K562 (cell line): ENCODE data around the gene CSNK1D. TPM values are rescaled to one million over a fixed set of nuclear protein-coding genes. Genes with fewer than 3 reads are reported as not detected.

Experiments used
- ATAC-seq: fragments of 200-7000 bp; cut with Tn5 transposase; 3 replicates; pipeline ENCODE4 v1.9.1; 2020; ENCODE audit warnings: moderate library complexity
- BruUV-seq: library from RNA; stranded (reverse); fragments of 400-500 nt; replicated peaks from 2 replicates; lab custom pipeline; 2021; lab: Mats Ljungman, UMichigan
- CTCF ChIA-PET: fragments of 300-600 bp; formaldehyde crosslinking; extraction: SDS; loops from one replicate; lab custom pipeline; 2021; ENCODE audit warnings: low intra/inter-chr PET ratio; lab: Yijun Ruan, JAX
- POLR2A ChIA-PET: fragments of 300-600, 350-650 bp; sonication (Branson Sonifier 250); formaldehyde crosslinking; extraction: SDS; loops from one replicate; lab custom pipeline; 2021; ENCODE audit warnings: antibody characterized with exemption, inconsistent platforms; lab: Yijun Ruan, JAX
- DNase-seq, 4 experiments: peaks; one replicate each; pipeline versions ENCODE4 v3.0.0 to v3.0.0-alpha.2; 2011 to 2018; ENCODE audit warnings: low spot score in 3 of 4, mixed read lengths in 3 of 4; ENCODE audit errors: extremely low read depth in 1 of 4
- FAIRE-seq: peaks from 2 replicates; lab custom pipeline; 2011; peaks lifted over from hg19 to GRCh38; lab: Jason Lieb, UNC
- H2AFZ ChIP-seq: 2 replicates; pipeline ENCODE4 v1.6.0; 2011; ENCODE audit warnings: low read depth, low read length, control low read depth, inconsistent platforms
- H3K27ac ChIP-seq: fragments of 200-600 bp; 3 replicates; pipeline ENCODE4 v1.8.0; 2011; ENCODE audit warnings: low read depth, mild to moderate bottlenecking, control low read depth, inconsistent platforms, low read length, moderate library complexity, mixed read lengths; ENCODE audit errors: extremely low read depth
- H3K27me3 ChIP-seq, 2 experiments: fragments of 300-600 bp in 1 of 2; 2 replicates in 1 of 2; 3 replicates in 1 of 2; pipeline versions ENCODE4 v1.6.0 to v1.8.0; 2011; ENCODE audit warnings: inconsistent platforms in 2 of 2, low read length in 2 of 2, mild to moderate bottlenecking in 1 of 2, mixed read lengths in 1 of 2, moderate library complexity in 1 of 2; ENCODE audit not compliant: control insufficient read depth in 2 of 2, insufficient read depth in 2 of 2
- H3K36me3 ChIP-seq: fragments of 300-600 bp; 3 replicates; pipeline ENCODE4 v1.8.0; 2011; ENCODE audit warnings: mild to moderate bottlenecking, low read length, inconsistent platforms; ENCODE audit not compliant: control insufficient read depth, insufficient read depth
- H3K4me1 ChIP-seq, 2 experiments: fragments of 200-600 bp in 1 of 2; replicated peaks in 1 of 2; 2 replicates in 1 of 2; 3 replicates in 1 of 2; pipeline versions ENCODE4 v1.5.1 to v1.8.0; 2011; ENCODE audit warnings: inconsistent platforms in 2 of 2, low read length in 2 of 2, mild to moderate bottlenecking in 1 of 2, mixed read lengths in 1 of 2, moderate library complexity in 1 of 2; ENCODE audit not compliant: control insufficient read depth in 2 of 2, insufficient read depth in 2 of 2
- H3K4me2 ChIP-seq: 2 replicates; pipeline ENCODE4 v1.6.1; 2011; ENCODE audit warnings: low read length, control low read depth, inconsistent platforms, mixed read lengths; ENCODE audit not compliant: insufficient read depth
- H3K4me3 ChIP-seq: fragments of 200-600 bp; sonication (generic), shearing (Covaris generic); 2 replicates; pipeline ENCODE4 v1.5.1; 2016; ENCODE audit warnings: control low read depth, inconsistent platforms
- H3K79me2 ChIP-seq: fragments of 200-600 bp; 3 replicates; pipeline ENCODE4 v1.8.0; 2011; ENCODE audit warnings: low read length, inconsistent platforms; ENCODE audit not compliant: control insufficient read depth, insufficient read depth
- H3K9ac ChIP-seq, 2 experiments: 2 replicates each; pipeline versions ENCODE4 v1.6.0 to v1.6.1; 2011; ENCODE audit warnings: low read depth in 2 of 2, low read length in 2 of 2, control low read depth in 1 of 2, inconsistent platforms in 1 of 2, mild to moderate bottlenecking in 1 of 2, mixed read lengths in 1 of 2; ENCODE audit not compliant: insufficient read depth in 1 of 2
- H3K9me1 ChIP-seq: one replicate; pipeline ENCODE4 v1.6.0; 2011; ENCODE audit warnings: inconsistent platforms, mild to moderate bottlenecking, low read length, moderate library complexity; ENCODE audit not compliant: control insufficient read depth, insufficient read depth
- H3K9me3 ChIP-seq: replicated peaks from 2 replicates; pipeline ENCODE4 v1.5.1; 2011; ENCODE audit warnings: low read depth, low read length, inconsistent platforms; ENCODE audit not compliant: control insufficient read depth, insufficient read depth
- H4K20me1 ChIP-seq: replicated peaks from 2 replicates; pipeline ENCODE4 v1.6.1; 2011; ENCODE audit warnings: low read length, inconsistent platforms, mixed read lengths; ENCODE audit not compliant: control insufficient read depth, insufficient read depth
- IFI16 ChIP-seq: fragments of 250-450 bp; sonication (Bioruptor Pico); IDR thresholded peaks from 2 replicates; pipeline ENCODE4 v2.1.2; 2022; ENCODE audit warnings: mild to moderate bottlenecking, inconsistent platforms
- PTTG1 ChIP-seq: fragments of 450-650 bp; IDR thresholded peaks from 2 replicates; pipeline ENCODE4 v1.6.1; 2016; ENCODE audit warnings: low read depth, mild to moderate bottlenecking, missing genetic modification characterization, missing compliant biosample characterization
- ZFX ChIP-seq: sonication (generic); formaldehyde crosslinking; IDR thresholded peaks from 2 replicates; pipeline ENCODE4 v1.8.0; 2022; ENCODE audit warnings: mild to moderate bottlenecking, missing genetic modification reagents, moderate library complexity
- ZNF143 ChIP-seq: sonication (generic); formaldehyde crosslinking; IDR thresholded peaks from 2 replicates; pipeline ENCODE4 v1.9.0; 2022; ENCODE audit warnings: mild to moderate bottlenecking, missing genetic modification reagents
- ZNF699 ChIP-seq: fragments of 250-450 bp; sonication (Bioruptor Pico); IDR thresholded peaks from 2 replicates; pipeline ENCODE4 v1.8.0; 2021; ENCODE audit warnings: mild to moderate bottlenecking, moderate library complexity; ENCODE audit not compliant: insufficient replicate concordance
- ZSCAN29 ChIP-seq: fragments of 450-650 bp; IDR thresholded peaks from 2 replicates; pipeline ENCODE4 v1.6.1; 2017
- WGBS: fragments of 100-300 bp; shearing (Covaris generic); methylation state at CpG from one replicate; pipeline ENCODE4 v1.1.6; 2016; ENCODE audit warnings: low coverage, mixed read lengths; ENCODE audit not compliant: insufficient coverage; ENCODE audit errors: missing lambda C conversion rate; 5-methylcytosine and 5-hydroxymethylcytosine counted together
- in situ Hi-C: fragments of 300-500 bp; cut with MboI; formaldehyde crosslinking; loops from 4 replicates; pipeline ENCODE4 v1.15.0; 2018; ENCODE audit warnings: inconsistent platforms, mixed read lengths
- intact Hi-C: fragments of 100-400 bp; cut with micrococcal nuclease; formaldehyde crosslinking; loops from 2 replicates; pipeline ENCODE4 v1.14.2; 2022
- polyA plus RNA-seq, 8 experiments: library from polyadenylated mRNA; depleted of rRNA in 4 of 8; stranded (reverse) in 5 of 8; unstranded in 3 of 8; fragments of >200 nt; fragmentation: Nextera tagmentation in 2 of 8; fragmentation: Illumina TruSeq in 1 of 8; extraction: Ambion mirVana in 2 of 8; extraction: Trizol in 1 of 8; gene quantifications; 2 replicates each; pipeline versions ENCODE4 v1.2.1 to v1.2.3, GENCODE V29; 2011 to 2014; ENCODE audit warnings: inconsistent platforms in 1 of 8, missing spikeins in 1 of 8
- total RNA-seq, 7 experiments: library from RNA; depleted of rRNA in 6 of 7; stranded (reverse); fragments of >200 nt in 6 of 7; fragmentation: Illumina TruSeq in 2 of 7; extraction: Trizol in 2 of 7; gene quantifications; 2 replicates each; pipeline versions ENCODE4 v1.2.1 to v1.2.3, GENCODE V29; 2011 to 2021; ENCODE audit warnings: low replicate concordance in 1 of 7
- TF ChIP-seq, protein P1 (sequence below): fragments of 450-650 bp; IDR thresholded peaks from 2 replicates; pipeline ENCODE4 v1.6.1; 2016
- TF ChIP-seq, protein P2 (sequence below): fragments of 200-800 bp; sonication (Bioruptor generic); IDR thresholded peaks from 2 replicates; pipeline ENCODE4 v1.6.1; 2017; ENCODE audit warnings: missing genetic modification characterization, missing compliant biosample characterization
- TF ChIP-seq, protein P3 (sequence below): fragments of 450-650 bp; IDR thresholded peaks from 2 replicates; pipeline ENCODE4 v1.6.1; 2017; ENCODE audit warnings: mild to moderate bottlenecking, moderate library complexity

Gene CSNK1D
- total and polyA plus RNA-seq, 9 of the 15 experiments (the other 6 are each of a cell fraction or from before 2014, with no cell fraction given): 6.5 to 133 (median 41.3) TPM

DNA sequence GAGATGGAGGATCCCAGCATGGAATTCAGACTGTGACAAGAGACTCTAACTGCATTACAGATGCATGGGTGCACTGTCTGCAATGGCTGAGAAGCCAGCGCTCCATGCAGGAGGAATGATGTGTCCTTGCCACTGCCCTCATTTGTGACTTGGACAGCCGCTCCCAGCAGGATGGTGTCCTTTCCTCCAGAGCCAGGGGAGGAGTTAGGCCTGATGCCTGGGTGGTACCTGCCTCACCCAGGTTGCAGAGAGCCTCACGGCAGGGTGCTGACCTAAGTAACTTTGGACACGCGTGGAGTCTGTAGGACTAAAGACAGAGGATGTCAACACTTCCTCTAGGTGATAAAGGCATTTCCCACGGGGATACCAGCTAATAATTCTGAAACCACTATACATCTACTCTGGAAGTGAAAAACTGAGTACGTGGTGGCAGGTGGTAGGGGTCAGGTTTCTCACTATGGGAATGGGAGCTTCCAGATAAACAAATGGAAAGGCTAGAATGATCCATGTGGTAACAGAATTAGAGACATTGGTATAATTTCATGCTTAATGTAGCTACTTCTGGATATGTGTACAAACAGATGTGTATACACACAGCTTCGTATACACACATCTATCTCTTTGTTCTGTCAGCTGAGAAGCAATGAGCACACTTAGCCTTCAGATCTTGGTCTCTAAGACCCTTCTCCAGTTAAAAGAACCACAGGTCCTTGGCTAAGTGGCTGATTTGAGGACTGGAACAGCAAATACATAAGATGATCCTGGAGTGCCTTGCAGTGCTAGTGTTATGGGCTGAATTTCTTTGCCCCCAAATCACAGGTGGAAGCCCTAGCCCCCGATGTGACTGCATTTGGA is 13.7 kb upstream of the CSNK1D start (continued):
- TF ChIP-seq, protein P1, sequence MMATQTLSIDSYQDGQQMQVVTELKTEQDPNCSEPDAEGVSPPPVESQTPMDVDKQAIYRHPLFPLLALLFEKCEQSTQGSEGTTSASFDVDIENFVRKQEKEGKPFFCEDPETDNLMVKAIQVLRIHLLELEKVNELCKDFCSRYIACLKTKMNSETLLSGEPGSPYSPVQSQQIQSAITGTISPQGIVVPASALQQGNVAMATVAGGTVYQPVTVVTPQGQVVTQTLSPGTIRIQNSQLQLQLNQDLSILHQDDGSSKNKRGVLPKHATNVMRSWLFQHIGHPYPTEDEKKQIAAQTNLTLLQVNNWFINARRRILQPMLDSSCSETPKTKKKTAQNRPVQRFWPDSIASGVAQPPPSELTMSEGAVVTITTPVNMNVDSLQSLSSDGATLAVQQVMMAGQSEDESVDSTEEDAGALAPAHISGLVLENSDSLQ: no peak
- TF ChIP-seq, protein P2, sequence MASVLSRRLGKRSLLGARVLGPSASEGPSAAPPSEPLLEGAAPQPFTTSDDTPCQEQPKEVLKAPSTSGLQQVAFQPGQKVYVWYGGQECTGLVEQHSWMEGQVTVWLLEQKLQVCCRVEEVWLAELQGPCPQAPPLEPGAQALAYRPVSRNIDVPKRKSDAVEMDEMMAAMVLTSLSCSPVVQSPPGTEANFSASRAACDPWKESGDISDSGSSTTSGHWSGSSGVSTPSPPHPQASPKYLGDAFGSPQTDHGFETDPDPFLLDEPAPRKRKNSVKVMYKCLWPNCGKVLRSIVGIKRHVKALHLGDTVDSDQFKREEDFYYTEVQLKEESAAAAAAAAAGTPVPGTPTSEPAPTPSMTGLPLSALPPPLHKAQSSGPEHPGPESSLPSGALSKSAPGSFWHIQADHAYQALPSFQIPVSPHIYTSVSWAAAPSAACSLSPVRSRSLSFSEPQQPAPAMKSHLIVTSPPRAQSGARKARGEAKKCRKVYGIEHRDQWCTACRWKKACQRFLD (CRISPR knock-in tag): peak; percentile 13; the same call in 1 of the 2 replicates
- TF ChIP-seq PTTG1 (tag): 0 out of 2 replicates have a peak, but pooled peaks have one; percentile 15
- TF ChIP-seq ZNF699 (CRISPR knock-in tag): no peak
- 0 out of 2 replicates have a peak, but pooled peaks have one; percentile 34 for TF ChIP-seq ZNF143 (CRISPR knock-in tag)

DNA sequence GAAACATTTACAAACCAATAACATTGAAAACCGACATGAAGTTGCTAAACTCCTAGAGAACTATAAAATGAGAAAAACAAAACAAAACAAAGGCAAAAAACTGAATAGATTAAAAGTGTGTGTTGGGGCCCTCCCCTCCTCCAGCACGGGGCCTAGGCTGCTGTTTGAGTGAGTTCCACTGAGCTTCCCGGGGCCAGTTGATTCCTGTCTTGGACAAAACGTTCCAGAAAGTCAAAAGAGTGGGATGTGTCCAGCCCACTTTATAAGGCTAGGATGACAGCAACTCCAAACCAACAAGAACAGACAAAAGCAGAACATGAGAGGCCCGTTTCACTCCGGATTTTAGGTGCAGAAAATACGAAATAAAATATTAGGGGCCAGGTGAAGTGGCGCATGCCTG is 11.6 kb upstream of the CSNK1D start:
- ChIA-PET CTCF (no interaction called here), POLR2A (interaction anchor here (0.7 to 2.0 kb wide), 4 partner anchors 12 to 48 kb away, joined by 4 to 6 read pairs (median 5); partner anchors contain the start of gene CSNK1D)
- in situ Hi-C loops: no loop called here
- TF ChIP-seq ZSCAN29: no peak
- no peak for TF ChIP-seq IFI16 (CRISPR knock-in tag)
- TF ChIP-seq ZFX: peak; percentile 35
- TF ChIP-seq, protein P3, sequence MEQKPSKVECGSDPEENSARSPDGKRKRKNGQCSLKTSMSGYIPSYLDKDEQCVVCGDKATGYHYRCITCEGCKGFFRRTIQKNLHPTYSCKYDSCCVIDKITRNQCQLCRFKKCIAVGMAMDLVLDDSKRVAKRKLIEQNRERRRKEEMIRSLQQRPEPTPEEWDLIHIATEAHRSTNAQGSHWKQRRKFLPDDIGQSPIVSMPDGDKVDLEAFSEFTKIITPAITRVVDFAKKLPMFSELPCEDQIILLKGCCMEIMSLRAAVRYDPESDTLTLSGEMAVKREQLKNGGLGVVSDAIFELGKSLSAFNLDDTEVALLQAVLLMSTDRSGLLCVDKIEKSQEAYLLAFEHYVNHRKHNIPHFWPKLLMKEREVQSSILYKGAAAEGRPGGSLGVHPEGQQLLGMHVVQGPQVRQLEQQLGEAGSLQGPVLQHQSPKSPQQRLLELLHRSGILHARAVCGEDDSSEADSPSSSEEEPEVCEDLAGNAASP: no peak

More for the DNA sequence above, 11.6 kb upstream of the CSNK1D start:
- no TSS peak for BruUV-seq
- 47% methylated on average over 8 of the region's 8 CpGs for WGBS
- no peak overlapping the region for H3K4me2 ChIP-seq
- no peak for DNase-seq
- no peaks in the 10 kb centered on the region for H3K36me3 ChIP-seq
- no peaks in the 10 kb centered on the region for H3K27me3 ChIP-seq
- no peak for ATAC-seq
- no peaks in the 10 kb centered on the region for H3K79me2 ChIP-seq
- no peaks in the 10 kb centered on the region for H3K9me3 ChIP-seq
- FAIRE-seq: no peak
- H3K9me1 ChIP-seq: no peaks in the 10 kb centered on the region
- H3K4me3 ChIP-seq: no peak overlapping the region
- peaks cover 34 to 61% of the 10 kb centered on the region in 2 experiments for H3K4me1 ChIP-seq
- H3K9ac ChIP-seq: peak overlapping the region in 1 of 2 experiments; percentile 37; a peak in 1 of 4 replicates
- intact Hi-C loops: no loop called here
- H4K20me1 ChIP-seq: no peaks in the 10 kb centered on the region
- peak overlapping the region; percentile 52 for H2AFZ ChIP-seq
- H3K27ac ChIP-seq: no peak overlapping the region
